Astrocyte (in vitro differentiated cells and primary cell): Measurements from ENCODE around the gene MARCHF6.

Experiments
- CTCF ChIP-seq: IDR thresholded peaks from 2 replicates; pipeline ENCODE4 v1.5.1; 2011; ENCODE audit warnings: low read depth, mild to moderate bottlenecking, inconsistent platforms, low read length, moderate library complexity; ENCODE audit not compliant: insufficient read depth
- EZH2 ChIP-seq: IDR thresholded peaks from 2 replicates; pipeline ENCODE4 v1.6.1; 2012; ENCODE audit warnings: mild to moderate bottlenecking, low read length, inconsistent platforms; ENCODE audit not compliant: insufficient read depth

- TF ChIP-seq CTCF (no peak), EZH2 (no peak)
Observed at GRCh38 chr5:10384483-10384882, 31.0 kb downstream of the MARCHF6 start.
